Measurements from ENCODE around the gene ANKRD28. TPM values are rescaled to one million over a fixed set of nuclear protein-coding genes. Genes with fewer than 3 reads are reported as not detected.

The ANKRD28 gene
- total RNA-seq, 1 experiment from 2014 or later = 47.5 TPM

- Histone ChIP-seq H3K27ac (ENCODE audit: low read depth, low read length) (no peak overlapping the region), H3K79me2 (ENCODE audit: insufficient read depth, low read length) (no peaks in the 10 kb centered on the region), H3K4me2 (ENCODE audit: low read length) (no peak overlapping the region), H4K20me1 (ENCODE audit: insufficient read depth) (no peaks in the 10 kb centered on the region), H2AFZ (ENCODE audit: low read depth, low read length, poor library complexity, severe bottlenecking) (no peak overlapping the region), H3K4me1 (ENCODE audit: control insufficient read depth in 1 of 2, insufficient read depth in 2 of 2, low read length in 2 of 2) (peaks cover 0 to 7% of the 10 kb centered on the region in 2 experiments; a peak in 1 of 4 replicates), H3K36me3 (ENCODE audit: control insufficient read depth in 1 of 2, insufficient read depth in 2 of 2, low read length in 2 of 2) (no peaks in the 10 kb centered on the region), H3K9ac (ENCODE audit: low read length) (no peak overlapping the region), H3K27me3 (ENCODE audit: insufficient read depth, low read length) (no peaks in the 10 kb centered on the region), H3K9me2 (ENCODE audit: insufficient read depth) (no peaks in the 10 kb centered on the region), H3K4me3 (replicated peaks in 1 of 2; ENCODE audit: low read depth in 1 of 2, low read length in 2 of 2) (no peak overlapping the region), H3K9me3 (ENCODE audit: control insufficient read depth in 1 of 2, insufficient read depth in 1 of 2, low read depth in 1 of 2, low read length in 2 of 2) (no peaks in the 10 kb centered on the region)
- ChIA-PET RAD21 (ENCODE audit: low non-redundant PET in 1 of 2, low total read pairs in 2 of 2, uncharacterized antibody in 2 of 2, unreplicated experiment in 2 of 2) (no interaction called here), POLR2A (no interaction called here), CTCF (no interaction called here)
- intact Hi-C loops (cut with micrococcal nuclease) = no loop called here
- BruUV-seq (replicated peaks) = no TSS peak
- DNase-seq (ENCODE audit: low read depth, low spot score) = no peak
- TF ChIP-seq SP1 (IDR thresholded peaks at IDR 0.05; ENCODE audit: low read depth) (no peak), SIN3A (IDR thresholded peaks at IDR 0.05; ENCODE audit: low read depth) (no peak), CBX3 (IDR thresholded peaks at IDR 0.05; ENCODE audit: low read depth) (no peak)
- ATAC-seq = no peak
Measured at GRCh38 chr3:15726881-15727280, 70.9 kb downstream of the ANKRD28 start.

- RAD21 ChIA-PET (ENCODE audit: low non-redundant PET in 1 of 2, low total read pairs in 2 of 2, uncharacterized antibody in 2 of 2, unreplicated experiment in 2 of 2) = no interaction called here
- Histone ChIP-seq H3K9me2 (ENCODE audit: insufficient read depth) (no peaks in the 10 kb centered on the region), H3K36me3 (ENCODE audit: control insufficient read depth in 1 of 2, insufficient read depth in 2 of 2, low read length in 2 of 2) (no peaks in the 10 kb centered on the region), H2AFZ (ENCODE audit: low read depth, low read length, poor library complexity, severe bottlenecking) (no peak overlapping the region), H3K4me3 (replicated peaks in 1 of 2; ENCODE audit: low read depth in 1 of 2, low read length in 2 of 2) (no peak overlapping the region), H4K20me1 (ENCODE audit: insufficient read depth) (no peaks in the 10 kb centered on the region), H3K4me1 (ENCODE audit: control insufficient read depth in 1 of 2, insufficient read depth in 2 of 2, low read length in 2 of 2) (peaks cover 0 to 7% of the 10 kb centered on the region in 2 experiments; a peak in 1 of 4 replicates), H3K9me3 (ENCODE audit: control insufficient read depth in 1 of 2, insufficient read depth in 1 of 2, low read depth in 1 of 2, low read length in 2 of 2) (no peaks in the 10 kb centered on the region), H3K9ac (ENCODE audit: low read length) (no peak overlapping the region), H3K4me2 (ENCODE audit: low read length) (no peak overlapping the region), H3K27me3 (ENCODE audit: insufficient read depth, low read length) (no peaks in the 10 kb centered on the region), H3K27ac (ENCODE audit: low read depth, low read length) (no peak overlapping the region), H3K79me2 (ENCODE audit: insufficient read depth, low read length) (no peaks in the 10 kb centered on the region)
- intact Hi-C loops (cut with micrococcal nuclease) = no loop called here
- CTCF ChIA-PET = no interaction called here
- ATAC-seq (no peak), DNase-seq (ENCODE audit: low read depth, low spot score) (no peak)
- POLR2A ChIA-PET = no interaction called here
- no TSS peak for BruUV-seq (replicated peaks)
- TF ChIP-seq ZNF274 (IDR thresholded peaks at IDR 0.05; ENCODE audit: low read depth, low read length) (no peak), CTCF (IDR thresholded peaks at IDR 0.05 in 2 of 3, conservative IDR thresholded peaks at IDR 0.05 in 1 of 3; ENCODE audit: borderline replicate concordance in 1 of 3, insufficient read depth in 1 of 3, low read depth in 2 of 3, low read length in 2 of 3) (no peak)
Measured at GRCh38 chr3:15726043-15726442, 71.7 kb downstream of the ANKRD28 start.
